Midbrain (tissue), 1 donor: ENCODE results near the gene STYXL2.

Experiments
- DNase-seq: peaks from one replicate; lab custom pipeline; 2025; lab: John Stamatoyannopoulos, UW

The STYXL2 gene

DNA sequence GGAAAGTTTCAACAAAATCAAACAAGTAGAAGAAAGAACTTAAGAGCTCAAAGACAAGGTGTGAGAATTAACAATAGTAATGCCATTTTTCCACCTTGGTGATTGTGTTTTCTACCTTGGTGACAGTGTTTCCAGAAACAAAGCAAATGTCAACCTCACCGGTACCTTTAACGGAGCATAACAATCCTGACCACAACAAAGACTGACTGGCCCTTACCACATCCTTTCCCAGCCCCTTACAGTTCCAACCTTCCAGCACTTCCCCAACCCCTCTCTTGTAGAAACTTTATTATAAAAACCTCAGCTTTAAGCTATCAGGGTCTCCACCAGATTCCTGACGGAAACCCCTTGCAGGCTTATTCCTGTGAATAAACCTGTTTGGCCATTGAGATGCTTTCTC, 16.7 kb downstream of the STYXL2 start:
- no peak for DNase-seq

GRCh38 chr1:167111868-167112709, 18.2 kb downstream of the STYXL2 start:
- DNase-seq, result no peak

DNA sequence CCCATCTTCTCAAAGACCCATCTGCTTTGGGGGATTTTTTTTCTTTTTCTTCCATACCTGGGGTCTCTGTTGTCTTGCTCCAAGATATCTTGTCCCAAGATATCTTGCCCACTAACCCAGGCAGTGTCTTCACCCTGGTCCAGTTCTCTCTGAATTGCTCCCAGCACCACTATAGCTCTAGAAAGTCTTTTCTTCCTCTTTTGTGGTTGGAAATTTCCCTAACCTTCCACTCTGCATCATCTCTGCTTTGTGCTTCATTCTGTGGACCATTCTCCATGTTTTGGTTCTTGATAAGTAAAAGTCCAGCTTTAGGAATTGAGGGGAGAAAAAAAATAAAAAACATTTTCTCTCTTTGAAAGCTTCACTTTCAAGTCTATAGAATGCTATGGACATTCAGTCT, 20.9 kb downstream of the STYXL2 start:
- DNase-seq, result no peak

GRCh38 chr1:167115655-167116054, 21.8 kb downstream of the STYXL2 start:
- DNase-seq, result no peak

DNA sequence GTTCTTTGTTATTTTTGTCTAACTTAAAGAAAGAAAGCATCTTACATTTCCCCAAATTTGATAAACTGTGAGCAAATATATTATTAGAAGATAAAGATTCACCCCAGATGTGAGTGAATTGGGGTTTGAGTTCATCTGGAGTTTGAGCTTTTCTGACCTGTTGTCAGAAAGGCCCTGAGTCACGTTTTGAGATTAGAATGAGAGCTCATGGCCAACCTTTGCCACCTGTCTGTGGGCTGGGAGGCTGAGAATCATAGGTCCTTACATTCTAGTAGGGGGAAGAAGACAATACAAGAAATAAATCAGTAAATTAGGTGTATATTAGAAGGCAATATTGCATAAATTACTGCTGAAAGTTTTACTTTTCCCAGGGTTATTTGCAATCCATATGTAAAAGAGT, 22.3 kb downstream of the STYXL2 start:
- no peak for DNase-seq

DNA sequence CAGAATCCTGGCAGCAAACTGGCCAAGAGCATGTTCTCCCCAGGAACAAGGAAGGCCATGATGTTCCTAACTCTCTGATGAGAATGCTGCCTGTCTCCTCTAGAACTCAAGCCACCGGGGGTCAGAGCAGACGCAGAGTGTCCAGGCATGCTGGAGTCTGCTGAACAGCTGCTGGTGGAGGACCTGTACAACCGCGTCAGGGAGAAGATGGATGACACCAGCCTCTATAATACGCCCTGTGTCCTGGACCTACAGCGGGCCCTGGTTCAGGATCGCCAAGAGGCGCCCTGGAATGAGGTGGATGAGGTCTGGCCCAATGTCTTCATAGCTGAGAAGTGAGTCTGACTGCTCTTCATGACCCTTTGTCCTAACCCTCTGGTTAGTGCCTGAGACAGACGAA, 23.4 kb downstream of the STYXL2 start:
- no peak for DNase-seq

DNA sequence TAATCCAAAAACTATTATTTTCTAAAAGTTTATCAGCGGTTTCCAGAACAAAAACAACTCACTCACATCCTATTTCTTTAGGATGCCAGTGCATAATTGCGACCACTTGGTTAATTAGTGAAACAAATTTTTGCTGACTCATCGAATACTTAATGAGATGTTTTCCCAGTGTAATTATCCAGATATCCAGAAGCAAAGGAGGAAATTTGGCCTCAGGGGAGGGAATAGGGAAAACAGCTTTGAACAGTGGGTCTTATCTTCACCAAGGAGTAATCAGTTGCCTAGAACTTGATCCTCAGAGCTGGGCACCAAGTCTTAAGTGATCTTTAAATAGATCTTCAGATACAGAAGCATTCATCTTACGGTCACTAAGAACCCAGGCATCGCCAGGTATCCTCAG, 24.3 kb downstream of the STYXL2 start:
- no peak for DNase-seq

DNA sequence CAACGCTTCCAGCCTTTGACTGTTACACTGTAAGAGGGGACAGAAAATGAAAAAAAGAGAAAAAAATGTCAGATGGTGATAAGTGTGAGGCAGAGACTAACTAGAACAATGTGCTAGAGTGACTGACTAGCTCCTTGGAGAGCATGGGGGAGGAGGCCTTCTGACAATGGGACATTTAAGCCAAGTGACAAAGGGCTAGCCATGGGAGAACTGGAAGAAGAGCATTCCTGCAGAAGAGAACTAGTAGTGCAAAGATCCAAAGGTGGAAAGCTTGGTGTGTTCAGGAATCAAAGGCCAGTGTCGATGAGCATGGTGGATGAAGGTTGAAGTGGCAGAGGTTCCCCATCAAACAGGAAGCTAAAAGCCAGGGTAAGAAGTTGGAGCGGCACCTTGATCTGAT, 25.8 kb downstream of the STYXL2 start:
- DNase-seq, result no peak

GRCh38 chr1:167120899-167121298, 27.0 kb downstream of the STYXL2 start:
- no peak for DNase-seq

- no peak for DNase-seq
Observed at GRCh38 chr1:167121375-167122120, 27.7 kb downstream of the STYXL2 start.

DNA sequence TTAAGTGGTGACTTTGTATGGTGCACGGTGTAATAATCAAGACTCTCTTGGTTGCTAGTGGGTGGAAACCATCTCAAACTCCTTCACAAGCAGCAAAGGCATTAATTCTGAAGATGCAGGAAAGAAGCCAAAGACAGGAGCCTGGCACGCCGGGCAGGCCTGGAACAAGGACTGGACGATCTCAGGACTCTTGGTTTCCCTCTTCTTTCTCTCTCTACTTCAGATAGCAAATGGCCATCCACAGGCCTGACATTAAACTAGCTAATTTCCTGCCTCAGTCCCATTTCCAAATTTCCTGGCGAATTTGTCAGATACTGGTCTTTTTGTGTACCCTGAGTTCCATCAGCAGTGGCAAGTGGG, 28.2 kb downstream of the STYXL2 start:
- no peak for DNase-seq

- no peak for DNase-seq
Observed at GRCh38 chr1:167122568-167122967, 28.7 kb downstream of the STYXL2 start.

DNA sequence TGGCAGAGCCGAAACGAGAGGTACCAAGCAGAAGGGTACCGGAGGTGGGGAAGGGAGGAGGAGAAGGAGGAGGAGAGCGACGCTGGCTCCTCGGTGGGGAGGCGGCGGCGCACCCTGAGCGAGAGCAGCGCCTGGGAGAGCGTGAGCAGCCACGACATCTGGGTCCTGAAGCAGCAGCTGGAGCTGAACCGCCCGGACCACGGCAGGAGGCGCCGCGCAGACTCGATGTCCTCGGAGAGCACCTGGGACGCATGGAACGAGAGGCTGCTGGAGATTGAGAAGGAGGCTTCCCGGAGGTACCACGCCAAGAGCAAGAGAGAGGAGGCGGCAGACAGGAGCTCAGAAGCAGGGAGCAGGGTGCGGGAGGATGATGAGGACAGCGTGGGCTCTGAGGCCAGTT, 32.4 kb downstream of the STYXL2 start:
- DNase-seq, result no peak

- DNase-seq, result no peak
Observed at GRCh38 chr1:167126811-167127210, 32.9 kb downstream of the STYXL2 start.

GRCh38 chr1:167127236-167127635, 33.4 kb downstream of the STYXL2 start:
- no peak for DNase-seq

DNA sequence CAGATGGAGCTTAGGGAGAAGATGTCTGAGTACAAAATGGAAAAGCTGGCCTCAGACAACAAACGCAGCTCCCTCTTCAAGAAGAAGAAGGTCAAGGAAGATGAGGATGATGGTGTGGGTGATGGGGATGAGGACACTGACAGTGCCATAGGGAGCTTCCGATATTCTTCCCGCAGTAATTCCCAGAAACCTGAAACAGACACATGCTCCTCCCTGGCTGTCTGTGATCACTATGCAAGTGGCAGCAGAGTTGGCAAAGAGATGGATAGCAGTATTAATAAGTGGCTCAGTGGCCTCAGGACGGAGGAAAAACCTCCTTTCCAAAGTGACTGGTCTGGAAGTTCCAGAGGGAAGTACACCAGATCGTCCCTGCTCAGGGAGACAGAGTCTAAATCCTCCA, 33.8 kb downstream of the STYXL2 start:
- no peak for DNase-seq

- no peak for DNase-seq
Observed at GRCh38 chr1:167128261-167129227, 34.7 kb downstream of the STYXL2 start.

DNA sequence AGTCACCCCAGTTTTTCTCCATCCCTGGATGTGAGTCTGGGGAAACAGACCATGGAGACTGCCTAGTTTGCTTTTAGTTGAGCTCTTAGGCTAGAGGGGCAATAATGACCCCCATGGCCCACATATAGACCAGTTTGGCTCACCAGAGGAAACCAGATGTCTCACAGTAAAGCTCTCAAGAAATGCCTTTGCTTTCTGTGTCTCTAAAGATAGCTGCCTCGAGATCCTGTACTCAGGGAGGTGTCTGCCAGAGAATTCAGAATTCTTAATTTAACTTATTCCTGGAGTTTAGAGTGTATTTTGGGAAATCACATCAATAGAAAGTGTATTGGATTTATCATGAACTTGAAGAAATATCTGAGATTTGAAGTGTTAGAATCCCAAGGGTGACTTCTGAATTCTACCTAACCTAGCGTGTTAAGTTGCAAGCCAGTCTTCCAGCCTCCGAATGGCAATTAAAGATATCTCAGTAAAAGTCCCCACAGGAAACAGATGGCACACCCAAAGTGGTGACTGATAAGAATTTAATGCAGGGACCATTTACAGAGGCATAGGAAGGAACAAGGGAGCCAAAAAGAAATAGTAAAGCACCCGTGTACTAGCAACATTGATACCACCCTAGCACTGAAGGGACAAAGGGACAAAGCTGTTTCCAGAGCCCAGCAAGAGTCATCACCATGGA, 37.1 kb downstream of the STYXL2 start:
- no peak for DNase-seq

GRCh38 chr1:167132301-167133010, 38.6 kb downstream of the STYXL2 start:
- no peak for DNase-seq

DNA sequence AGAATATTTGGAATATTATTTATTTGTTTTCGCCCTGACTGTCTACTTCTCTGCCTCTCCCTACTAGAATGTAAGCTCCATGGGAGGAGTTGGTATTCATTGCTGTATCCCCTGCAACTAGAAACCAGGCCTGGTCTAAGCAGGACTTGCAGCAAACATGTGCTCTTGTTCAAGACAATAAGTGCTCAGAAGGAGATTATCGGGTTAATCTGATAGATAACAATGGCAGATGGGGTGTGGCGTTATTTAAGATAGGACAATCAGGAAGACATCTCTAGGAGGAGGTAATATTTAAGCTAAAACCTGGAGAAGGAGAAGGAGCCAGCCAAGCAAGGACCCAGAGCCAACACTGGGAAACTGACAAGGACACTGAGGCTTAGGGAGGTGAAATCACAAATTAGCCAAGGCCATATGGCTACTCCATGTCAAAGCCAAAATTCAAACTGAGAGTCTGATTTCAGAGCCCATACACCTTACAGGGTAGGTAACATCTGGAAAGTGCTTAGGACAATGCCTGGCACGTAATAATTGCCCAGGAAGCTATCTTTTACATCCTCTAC, 41.5 kb downstream of the STYXL2 start:
- no peak for DNase-seq

- DNase-seq, result no peak
Observed at GRCh38 chr1:167136191-167136614, 42.3 kb downstream of the STYXL2 start.
